Measurements from ENCODE around the gene TULP1.

The TULP1 gene

GRCh38 chr6:35496036-35496840 is 16.5 kb downstream of the TULP1 start:
- Histone ChIP-seq H3K4me1 (peaks cover 50% of the 10 kb centered on the region), H3K9ac (peak overlapping the region; percentile 89)

GRCh38 chr6:35495258-35496035 is 17.2 kb downstream of the TULP1 start:
- Histone ChIP-seq H3K27me3 (ENCODE audit: control insufficient read depth, insufficient read depth, low read length) (no peaks in the 10 kb centered on the region), H3K36me3 (ENCODE audit: control insufficient read depth, insufficient read depth, low read length) (no peaks in the 10 kb centered on the region), H3K4me3 (ENCODE audit: low read depth, low read length) (peak overlapping the region; percentile 60), H3K9me3 (ENCODE audit: control insufficient read depth, low read length) (no peaks in the 10 kb centered on the region), H3K4me2 (ENCODE audit: low read length) (peak overlapping the region; percentile 71), H3K4me1 (peaks cover 57% of the 10 kb centered on the region), H3K79me2 (peaks cover 9% of the 10 kb centered on the region), H3K27ac (peak overlapping the region; percentile 48), H2AFZ (no peak overlapping the region), H3K9ac (no peak overlapping the region)
- TF ChIP-seq CTCF (IDR thresholded peaks at IDR 0.05), result no peak

More at GRCh38 chr6:35496036-35496840, 16.5 kb downstream of the TULP1 start:
- TF ChIP-seq CTCF (IDR thresholded peaks at IDR 0.05), result no peak
- Histone ChIP-seq H3K4me2 (ENCODE audit: low read length) (peak overlapping the region; percentile 71), H3K27ac (peak overlapping the region; percentile 48), H3K36me3 (ENCODE audit: control insufficient read depth, insufficient read depth, low read length) (no peaks in the 10 kb centered on the region), H3K4me3 (ENCODE audit: low read depth, low read length) (peak overlapping the region; percentile 60), H2AFZ (peak overlapping the region; percentile 79), H3K9me3 (ENCODE audit: control insufficient read depth, low read length) (no peaks in the 10 kb centered on the region), H3K79me2 (peaks cover 9% of the 10 kb centered on the region), H3K27me3 (ENCODE audit: control insufficient read depth, insufficient read depth, low read length) (no peaks in the 10 kb centered on the region)

- Histone ChIP-seq H3K9me3 (ENCODE audit: control insufficient read depth, low read length) (no peaks in the 10 kb centered on the region), H2AFZ (no peak overlapping the region), H3K27me3 (ENCODE audit: control insufficient read depth, insufficient read depth, low read length) (no peaks in the 10 kb centered on the region), H3K4me1 (peaks cover 59% of the 10 kb centered on the region), H3K9ac (no peak overlapping the region), H3K27ac (peak overlapping the region; percentile 29), H3K79me2 (peaks cover 9% of the 10 kb centered on the region), H3K4me2 (ENCODE audit: low read length) (no peak overlapping the region), H3K36me3 (ENCODE audit: control insufficient read depth, insufficient read depth, low read length) (no peaks in the 10 kb centered on the region), H3K4me3 (ENCODE audit: low read depth, low read length) (no peak overlapping the region)
- no peak for TF ChIP-seq CTCF (IDR thresholded peaks at IDR 0.05)
Observed at GRCh38 chr6:35494161-35494563, 18.5 kb downstream of the TULP1 start.

- TF ChIP-seq CTCF (IDR thresholded peaks at IDR 0.05), result no peak
- Histone ChIP-seq H3K4me1 (peaks cover 59% of the 10 kb centered on the region), H3K79me2 (peaks cover 9% of the 10 kb centered on the region), H3K27ac (peak overlapping the region; percentile 42), H3K36me3 (ENCODE audit: control insufficient read depth, insufficient read depth, low read length) (no peaks in the 10 kb centered on the region), H3K9ac (no peak overlapping the region), H3K4me2 (ENCODE audit: low read length) (no peak overlapping the region), H2AFZ (no peak overlapping the region), H3K4me3 (ENCODE audit: low read depth, low read length) (no peak overlapping the region), H3K9me3 (ENCODE audit: control insufficient read depth, low read length) (no peaks in the 10 kb centered on the region), H3K27me3 (ENCODE audit: control insufficient read depth, insufficient read depth, low read length) (no peaks in the 10 kb centered on the region)
Observed at GRCh38 chr6:35493307-35493983, 19.3 kb downstream of the TULP1 start.
